Measurements from ENCODE around the gene C5orf52.
"Not testable (repeated sequence)": the region's sequence is repeated elsewhere in the genome, so short reads cannot be mapped to it uniquely, and the experiment has no call there.

The C5orf52 gene

DNA sequence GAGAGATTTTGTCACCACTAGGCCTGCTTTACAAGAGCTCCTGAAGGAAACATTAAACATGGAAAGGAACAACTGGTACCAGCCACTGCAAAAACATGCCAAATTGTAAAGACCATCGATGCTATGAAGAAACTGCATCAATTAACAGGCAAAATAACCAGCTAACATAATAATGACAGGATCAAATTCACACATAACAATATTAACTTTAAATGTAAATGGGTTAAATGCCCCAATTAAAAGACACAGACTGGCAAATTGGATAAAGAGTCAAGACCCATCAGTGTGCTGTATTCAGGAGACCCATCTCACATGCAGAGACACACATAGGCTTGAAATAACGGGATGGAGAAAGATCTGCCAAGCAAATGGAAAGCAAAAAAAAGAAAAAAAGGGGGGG, 51.6 kb downstream of the C5orf52 start:
- not testable (repeated sequence) for DNase-seq

GRCh38 chr5:157726607-157727006, 55.3 kb downstream of the C5orf52 start:
- not testable (repeated sequence) for DNase-seq

DNA sequence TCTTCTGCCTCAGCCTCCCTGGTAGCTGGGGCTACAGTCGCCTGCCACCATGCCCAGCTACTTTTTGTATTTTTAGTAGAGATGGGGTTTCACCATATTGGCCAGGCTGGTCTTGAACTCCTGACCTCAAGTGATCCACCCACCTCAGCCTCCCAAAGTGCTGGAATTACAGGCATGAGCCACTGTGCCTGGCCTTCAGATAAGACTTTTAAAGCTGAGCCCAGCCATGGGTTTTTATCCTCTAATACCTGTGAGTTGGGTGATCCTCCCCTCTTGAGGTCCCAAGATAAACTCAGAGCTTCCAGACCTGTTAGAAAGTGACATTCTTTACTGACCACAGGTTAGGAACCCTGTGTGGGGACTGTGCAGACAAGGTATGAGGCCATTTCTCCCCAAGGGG, 56.5 kb downstream of the C5orf52 start:
- DNase-seq, result not testable (repeated sequence)

Data from hypothalamus (tissue), 51 donors.